CD1c-positive myeloid dendritic cell (primary cell): ENCODE measurements around the gene ZBTB1.

Experiments used
- DNase-seq: peaks from one replicate; pipeline ENCODE4 v3.0.0-alpha.2; 2016; ENCODE audit errors: extremely low spot score

The ZBTB1 gene, protein sequence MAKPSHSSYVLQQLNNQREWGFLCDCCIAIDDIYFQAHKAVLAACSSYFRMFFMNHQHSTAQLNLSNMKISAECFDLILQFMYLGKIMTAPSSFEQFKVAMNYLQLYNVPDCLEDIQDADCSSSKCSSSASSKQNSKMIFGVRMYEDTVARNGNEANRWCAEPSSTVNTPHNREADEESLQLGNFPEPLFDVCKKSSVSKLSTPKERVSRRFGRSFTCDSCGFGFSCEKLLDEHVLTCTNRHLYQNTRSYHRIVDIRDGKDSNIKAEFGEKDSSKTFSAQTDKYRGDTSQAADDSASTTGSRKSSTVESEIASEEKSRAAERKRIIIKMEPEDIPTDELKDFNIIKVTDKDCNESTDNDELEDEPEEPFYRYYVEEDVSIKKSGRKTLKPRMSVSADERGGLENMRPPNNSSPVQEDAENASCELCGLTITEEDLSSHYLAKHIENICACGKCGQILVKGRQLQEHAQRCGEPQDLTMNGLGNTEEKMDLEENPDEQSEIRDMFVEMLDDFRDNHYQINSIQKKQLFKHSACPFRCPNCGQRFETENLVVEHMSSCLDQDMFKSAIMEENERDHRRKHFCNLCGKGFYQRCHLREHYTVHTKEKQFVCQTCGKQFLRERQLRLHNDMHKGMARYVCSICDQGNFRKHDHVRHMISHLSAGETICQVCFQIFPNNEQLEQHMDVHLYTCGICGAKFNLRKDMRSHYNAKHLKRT

DNA sequence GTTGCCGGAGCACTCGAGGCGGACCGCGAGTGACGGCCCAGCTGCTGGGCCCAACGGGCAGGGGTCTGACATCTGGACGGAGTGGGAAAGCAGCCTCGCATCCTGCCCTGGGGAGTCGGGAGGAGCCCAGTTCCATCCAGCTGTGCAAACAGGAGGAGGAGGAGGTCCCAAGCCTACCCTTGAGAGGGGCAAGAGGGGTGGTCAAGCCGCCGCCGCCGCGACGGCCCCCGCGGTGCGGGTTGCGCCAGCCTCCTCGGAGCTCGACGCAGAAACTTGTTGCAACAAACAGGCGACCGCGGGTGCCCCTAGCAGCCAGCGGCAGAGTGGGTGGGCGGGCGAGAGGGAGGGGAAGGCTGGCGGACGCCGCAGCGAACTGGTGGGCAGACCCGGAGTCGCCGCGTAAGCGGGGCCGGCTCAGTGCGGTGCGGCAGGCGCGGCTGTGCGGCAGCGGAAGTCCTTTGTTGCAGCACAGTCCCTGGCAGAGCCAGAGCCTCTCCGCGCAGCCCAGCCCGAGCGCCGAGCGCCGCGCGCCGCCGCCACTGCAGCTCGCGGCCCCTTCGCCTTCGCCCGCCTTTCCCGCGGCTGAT lies at the start of gene ZBTB1:
Gene ZBTB1 (plus strand): TSS at position 461 of the 587 bp plus-strand sequence. CDS start 16,735 bp downstream, outside the sequence.
- peak; percentile 96 for DNase-seq

DNA sequence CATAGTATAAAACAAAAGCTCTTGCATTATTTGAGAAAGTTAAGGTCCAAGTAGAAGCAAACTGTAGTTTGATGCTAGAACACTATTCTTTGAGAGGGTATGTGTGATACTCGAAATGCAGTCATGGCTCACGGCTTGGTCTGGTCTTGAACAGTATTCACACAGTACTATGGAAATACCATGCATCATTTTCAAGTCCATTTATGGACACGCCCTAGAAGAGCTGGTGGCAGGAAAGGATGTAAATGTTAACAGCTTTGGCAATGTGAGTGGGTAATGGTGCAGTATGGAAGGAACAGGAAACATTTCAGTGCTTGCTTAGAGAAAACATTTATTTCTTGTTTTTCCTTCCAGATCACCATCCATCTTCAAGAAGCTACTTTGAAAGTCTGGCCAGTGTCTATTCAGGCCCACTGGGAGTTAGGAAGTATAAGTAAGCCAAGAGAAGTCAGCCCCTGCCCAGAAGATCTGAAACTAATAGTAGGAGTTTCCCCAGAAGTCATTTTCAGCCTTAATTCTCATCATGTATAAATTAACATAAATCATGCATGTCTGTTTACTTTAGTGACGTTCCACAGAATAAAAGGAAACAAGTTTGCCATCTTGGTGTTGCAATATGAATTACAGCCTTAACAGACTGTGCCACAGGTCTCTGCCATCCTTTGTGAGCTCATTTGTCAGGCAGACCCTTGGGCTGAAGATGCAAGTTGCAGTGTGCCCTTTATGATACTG lies 45.0 kb upstream of the ZBTB1 start:
- DNase-seq = peak; percentile 84

DNA sequence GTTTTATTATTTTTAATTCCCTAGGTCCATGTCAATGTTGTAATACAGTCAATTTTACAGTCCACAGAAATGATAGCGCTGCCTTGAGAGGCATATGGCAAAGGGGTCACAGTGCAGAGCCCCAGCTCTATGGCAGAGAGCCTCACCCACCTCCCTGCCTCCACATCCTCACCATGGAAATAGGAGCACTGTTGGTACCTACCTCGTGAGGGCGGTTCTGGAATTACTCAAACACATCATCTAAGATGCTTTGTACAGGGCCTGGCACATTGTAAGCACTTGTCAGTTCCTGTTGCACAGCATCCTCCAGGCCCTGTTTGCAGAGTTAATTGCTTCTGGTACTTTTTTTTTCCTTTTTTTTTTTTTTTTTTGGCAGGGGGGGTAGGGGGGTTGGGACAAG lies 43.3 kb upstream of the ZBTB1 start:
- no peak for DNase-seq

DNA sequence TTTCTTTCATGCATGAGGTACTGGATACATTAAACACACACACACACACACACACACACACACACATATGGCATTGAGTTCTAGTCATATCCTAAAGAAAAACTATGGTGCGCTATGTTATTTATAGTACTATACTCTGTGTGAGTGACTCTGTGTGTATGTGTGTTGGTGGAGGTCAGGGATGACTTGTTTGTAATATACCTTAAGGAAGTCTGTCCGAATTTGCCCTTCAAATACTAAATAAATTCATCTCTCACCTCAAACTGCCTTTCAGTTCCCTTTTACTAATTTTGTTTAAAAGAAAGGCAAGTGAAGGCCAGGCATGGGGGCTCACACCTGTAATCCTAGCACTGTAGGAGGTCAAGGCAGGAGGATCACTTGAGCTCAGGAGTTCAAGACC lies 41.4 kb upstream of the ZBTB1 start:
- no peak for DNase-seq

DNA sequence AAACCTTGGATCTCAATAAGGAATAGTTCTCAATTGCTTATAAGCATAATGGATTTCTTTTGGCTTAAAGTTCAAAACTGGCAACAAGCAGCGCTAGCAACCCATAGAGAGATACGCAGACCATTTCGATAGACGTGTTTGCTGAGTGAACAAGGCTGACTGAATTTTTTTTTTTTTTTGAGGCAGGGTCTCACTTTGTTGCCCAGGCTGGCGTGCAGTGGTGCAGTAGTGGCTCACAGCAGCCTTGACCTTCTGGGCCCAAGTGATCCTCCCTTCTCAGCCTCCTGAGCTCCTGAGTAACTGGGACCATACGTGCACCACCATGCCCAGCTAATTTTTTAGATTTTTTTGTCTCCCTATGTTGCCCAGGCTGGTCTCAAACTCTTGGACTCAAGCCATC lies 40.7 kb upstream of the ZBTB1 start:
- DNase-seq = no peak

DNA sequence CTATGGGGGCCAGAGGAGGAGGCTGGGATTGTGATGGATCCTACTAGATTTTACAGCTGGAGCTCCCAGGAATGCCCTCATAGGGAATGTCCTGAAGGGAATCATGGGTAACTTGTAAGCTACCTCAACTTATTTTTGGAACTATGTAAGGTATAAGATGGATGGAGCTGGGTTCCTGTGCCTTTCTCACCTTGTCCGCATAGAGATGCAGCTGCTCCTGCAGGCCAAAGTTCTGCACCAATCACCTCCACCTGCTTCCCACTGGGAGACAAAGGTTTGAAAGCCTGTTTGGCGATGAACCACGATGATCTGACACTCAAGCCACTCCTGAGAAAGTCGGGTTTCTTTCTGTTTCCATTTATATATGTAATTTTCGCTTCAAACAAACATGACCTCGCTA lies 39.9 kb upstream of the ZBTB1 start:
- no peak for DNase-seq

DNA sequence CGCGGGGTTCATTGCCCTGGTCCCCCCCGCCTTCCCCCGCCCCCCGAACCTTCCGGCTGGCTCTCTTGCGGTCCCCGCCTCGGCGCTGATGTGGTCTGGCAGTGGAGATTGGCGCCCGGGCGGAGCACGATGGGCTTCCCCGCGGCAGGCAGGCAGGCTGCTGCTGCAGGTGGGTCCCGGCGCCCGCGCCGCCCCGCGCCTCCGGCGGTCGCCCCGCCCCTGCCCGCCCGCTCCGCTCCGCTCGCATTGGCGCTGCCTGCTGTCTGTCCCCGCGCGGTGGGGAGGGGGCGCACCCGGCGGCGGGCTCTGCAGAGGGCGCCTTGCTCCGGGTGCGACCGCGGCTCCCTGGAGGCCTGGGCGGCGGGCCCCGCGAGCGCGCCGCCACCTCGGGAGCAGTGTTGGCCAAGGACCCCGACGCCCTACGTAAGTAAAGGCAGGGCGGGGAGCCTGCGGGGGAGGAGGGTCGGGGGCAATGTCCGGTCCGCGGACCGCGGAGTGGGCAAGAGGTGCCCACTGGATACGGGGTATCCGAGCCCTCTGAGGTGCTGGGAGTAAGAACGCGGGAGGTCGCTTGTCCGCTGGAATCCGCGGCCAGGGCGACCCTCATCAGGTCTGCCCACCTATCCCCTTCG lies 39.3 kb upstream of the ZBTB1 start, which contains the start of gene AKAP5:
Gene AKAP5 (plus strand): TSS at position 309 of the 632 bp plus-strand sequence. CDS start 2,896 bp downstream, outside the sequence.
- peak; percentile 54 for DNase-seq

DNA sequence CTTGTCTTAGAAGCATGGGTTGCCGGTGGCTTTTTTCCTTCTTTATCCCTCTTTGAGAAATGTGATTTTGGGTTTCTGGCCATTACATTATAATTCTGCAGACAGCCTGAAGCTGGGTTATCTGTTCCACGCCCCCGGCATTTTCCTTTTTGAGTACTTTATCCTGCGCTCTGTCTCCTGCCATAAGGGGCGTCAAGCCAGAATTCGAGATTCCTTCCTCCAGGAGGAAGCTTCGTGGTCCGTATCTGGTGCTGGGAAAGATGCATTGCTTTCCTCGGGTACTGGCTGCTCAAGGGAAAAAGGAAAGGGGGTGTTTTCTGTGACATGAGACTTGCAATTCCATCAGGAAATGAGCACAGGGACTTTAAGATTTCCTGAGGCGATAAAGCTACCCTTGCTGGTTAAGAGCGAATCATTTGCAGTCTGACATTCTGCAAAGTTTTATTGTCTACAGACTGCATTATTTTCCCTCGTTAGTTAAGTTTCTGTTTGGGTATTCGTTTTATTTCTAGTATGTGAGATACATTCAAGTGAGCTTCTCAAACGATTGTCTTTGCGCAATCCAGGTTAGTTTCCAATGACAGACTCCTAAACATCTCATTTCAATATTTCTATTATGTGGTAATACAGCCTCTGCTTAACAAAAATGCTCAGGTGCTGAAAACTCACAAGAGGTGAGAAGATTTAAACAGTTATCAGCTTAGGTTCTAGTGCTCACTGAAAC lies 38.6 kb upstream of the ZBTB1 start:
- DNase-seq = peak; percentile 13

DNA sequence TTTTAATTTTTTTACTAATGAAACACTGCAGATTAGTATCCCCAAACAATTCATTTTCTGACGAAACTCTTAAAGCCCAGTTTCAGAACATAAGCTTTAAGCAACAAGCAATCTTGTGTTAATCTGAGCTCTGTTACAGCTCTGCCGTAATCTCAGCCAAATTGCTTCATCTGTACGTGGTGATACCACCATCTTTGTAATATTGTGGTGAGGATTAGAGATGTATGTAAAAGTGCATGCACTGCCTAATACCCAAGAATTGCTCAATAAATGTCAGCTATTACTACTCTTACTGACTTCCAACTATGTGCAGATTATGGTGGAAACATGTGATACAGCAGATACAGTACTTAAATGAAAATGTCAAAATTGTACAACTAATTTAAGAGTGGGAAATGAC lies 37.5 kb upstream of the ZBTB1 start:
- DNase-seq = peak; percentile 66

DNA sequence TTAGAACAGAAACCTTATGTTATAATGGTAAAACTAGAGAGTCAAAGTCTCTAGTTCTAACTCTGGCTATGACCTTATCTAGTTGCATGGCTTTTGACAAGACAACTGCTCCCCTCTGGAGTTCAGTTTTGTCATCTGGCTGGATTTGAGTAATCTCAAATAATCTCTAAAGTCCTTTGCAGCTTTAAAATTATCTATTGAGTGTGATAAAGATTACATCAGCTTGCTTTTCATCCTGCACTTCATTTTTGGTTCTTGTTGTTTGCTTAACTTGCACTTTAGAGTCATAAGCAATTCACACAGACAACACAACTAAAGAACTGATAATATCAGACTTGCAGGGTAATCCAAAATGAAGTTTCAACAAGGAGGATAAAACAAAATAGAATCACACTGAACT lies 37.0 kb upstream of the ZBTB1 start:
- DNase-seq = no peak

DNA sequence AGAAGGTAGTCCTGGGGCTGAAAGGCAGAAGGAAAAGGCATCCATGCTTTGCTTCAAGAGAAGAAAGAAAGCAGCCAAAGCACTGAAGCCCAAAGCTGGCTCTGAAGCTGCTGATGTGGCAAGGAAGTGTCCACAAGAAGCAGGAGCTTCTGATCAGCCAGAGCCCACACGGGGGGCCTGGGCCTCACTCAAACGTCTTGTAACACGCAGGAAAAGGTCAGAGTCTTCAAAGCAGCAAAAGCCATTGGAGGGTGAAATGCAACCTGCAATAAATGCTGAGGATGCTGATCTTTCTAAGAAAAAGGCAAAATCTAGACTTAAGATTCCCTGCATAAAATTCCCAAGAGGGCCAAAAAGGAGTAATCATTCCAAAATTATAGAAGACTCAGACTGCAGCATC lies 36.1 kb upstream of the ZBTB1 start:
- DNase-seq = no peak

DNA sequence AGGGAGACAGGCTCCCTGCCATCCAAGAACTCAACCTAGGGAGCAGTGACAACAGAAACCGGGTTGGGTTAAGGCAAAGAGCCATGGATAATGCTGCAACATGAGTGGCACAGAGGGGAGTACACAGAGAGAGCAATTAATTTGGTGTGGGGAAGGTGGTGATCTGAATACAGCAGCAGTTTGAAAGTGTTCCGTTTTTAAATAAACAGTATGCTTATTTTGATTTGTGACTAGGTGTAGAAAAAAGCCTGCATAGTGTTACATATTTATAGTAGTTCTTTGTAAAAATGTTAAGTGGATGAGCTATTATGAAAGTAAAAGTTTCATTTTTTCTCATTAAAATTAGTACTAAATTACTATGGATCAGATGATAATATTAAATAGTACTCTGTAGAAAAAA lies 30.5 kb upstream of the ZBTB1 start:
- no peak for DNase-seq

DNA sequence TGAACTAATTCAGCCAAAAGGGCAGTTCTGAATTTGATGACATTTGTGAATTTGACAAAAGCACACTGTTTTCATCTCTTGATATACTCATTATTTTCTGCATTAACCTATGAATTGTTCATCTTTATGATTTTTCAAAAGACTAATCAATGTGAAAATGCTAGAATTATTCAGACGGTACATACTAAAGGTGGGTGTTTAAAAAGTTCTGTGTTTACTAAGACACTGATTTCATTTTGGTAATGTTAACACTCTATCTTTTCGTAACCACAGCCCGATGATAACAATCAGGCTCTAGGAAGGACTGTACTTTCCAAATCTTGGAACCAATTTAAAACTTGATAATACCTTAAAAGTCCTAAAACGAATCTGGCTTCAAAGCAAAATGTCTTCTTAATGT lies 29.9 kb upstream of the ZBTB1 start:
- no peak for DNase-seq

DNA sequence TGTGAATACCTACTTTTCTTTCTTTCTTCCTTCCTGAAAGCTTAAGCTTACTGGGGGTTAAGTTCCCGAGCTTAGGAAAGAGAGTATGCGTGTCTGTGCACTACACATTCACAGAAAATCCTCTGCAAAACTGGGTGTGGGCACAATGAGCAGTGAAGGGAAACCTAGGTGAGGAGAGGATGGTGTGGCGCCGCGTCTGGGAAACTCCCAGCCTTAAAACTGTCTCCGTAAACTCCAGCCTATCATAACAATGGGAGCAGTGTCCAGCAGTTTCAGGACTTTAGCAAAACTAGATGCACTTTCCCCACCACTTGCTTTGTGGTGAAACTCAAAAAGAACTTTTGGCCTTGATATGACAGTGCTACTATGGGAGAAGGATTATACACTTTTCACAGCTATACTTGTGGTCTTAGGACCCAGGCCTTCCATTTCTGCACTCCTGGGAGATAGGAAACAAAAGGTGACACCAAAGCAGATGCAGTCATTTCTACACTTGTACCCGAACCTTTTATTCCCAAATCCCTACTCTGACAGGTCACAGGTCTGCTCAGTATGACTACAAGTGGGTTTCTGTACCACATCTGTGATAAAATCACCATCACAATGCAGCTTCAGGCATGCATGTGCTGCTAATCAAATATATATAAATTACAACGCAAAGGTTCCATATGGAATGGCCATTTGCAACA lies 28.8 kb upstream of the ZBTB1 start:
- DNase-seq = no peak

DNA sequence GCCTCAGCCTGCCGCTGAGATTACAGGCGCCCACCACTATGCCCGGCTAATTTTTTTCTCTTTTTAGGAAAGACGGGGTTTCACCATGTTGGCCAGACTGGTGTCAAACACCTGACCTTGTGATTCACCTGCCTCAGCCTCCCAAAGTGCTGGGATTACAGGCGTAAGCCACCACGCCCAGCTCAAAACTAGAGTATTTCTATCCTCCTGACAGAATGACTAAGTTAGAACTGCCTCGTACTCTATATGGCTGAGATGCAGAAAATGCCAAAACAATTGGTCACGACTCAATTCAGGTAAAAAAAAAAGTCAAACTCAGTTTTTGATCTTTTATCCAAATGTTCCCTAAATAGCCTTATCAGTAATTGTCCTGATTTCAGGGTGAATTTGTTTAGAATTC lies 28.1 kb upstream of the ZBTB1 start:
- no peak for DNase-seq

DNA sequence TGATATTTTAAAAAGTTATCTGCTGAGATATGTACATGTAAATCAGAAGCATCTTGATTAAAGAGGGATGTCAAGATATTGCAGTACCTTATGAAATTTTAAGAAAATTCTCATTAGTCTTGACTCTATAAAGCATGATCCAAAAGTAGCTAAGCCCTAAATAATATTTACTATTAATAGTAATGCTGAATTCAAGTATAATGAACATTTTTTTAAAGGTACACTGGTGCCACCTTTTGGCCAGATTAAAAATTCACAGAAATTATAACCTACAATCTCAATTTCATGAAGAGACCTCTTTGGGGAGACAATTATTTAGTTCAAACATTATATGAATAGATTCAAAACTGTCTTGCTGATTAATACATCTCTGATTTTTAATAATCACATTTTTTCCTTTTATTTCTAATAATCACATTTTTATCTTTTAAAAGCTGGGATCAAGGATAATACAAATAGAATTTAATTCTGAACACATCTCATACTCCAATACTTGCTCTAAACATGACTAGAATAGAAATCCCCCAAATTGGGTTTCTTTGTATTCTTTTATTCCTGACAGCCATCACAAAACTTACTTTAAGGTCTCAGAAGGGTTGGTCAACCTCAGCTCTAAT lies 25.8 kb upstream of the ZBTB1 start:
- DNase-seq = peak; percentile 67

DNA sequence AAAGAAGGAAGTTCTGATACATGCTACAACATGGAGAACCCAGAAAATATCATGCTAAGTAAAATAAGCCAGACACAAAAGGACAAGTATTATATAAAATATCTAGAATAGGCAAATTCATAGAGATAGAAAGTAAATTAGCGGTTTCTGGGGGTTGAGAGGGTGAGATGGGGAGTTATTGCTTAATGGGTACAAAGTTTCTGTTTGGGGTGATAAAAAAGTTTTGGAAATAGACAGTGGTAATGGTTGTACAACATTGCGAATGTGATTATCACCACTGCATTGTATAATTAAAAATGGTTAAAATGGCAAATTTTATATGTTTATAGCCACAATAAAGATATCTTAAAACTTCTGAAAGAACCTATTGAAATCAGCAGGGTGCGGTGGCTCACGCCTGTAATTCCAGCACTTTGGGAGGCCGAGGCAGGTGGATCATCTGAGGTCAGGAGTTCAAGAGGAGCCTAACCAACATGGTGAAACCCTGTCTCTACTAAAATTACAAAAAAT lies 15.9 kb upstream of the ZBTB1 start:
- no peak for DNase-seq

DNA sequence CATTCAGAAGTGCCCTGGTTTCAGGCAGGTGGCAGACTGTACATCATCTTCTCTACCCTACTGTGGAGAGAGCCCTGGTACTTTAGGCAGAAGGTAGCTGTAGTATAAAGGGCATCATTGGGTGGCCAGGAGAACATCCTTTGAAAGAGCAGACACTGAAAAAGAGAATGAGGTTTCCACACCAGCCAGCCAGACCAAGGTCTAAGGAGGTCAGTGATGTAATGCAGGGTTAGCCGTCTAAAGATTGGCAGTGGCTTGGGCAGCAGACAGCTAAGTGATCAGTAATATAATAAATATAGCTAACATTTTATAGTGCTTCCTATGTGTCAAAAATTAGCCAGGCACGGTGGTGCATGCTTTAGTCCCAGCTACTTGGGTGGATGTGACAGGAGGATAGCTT lies 12.9 kb upstream of the ZBTB1 start:
- DNase-seq = no peak

DNA sequence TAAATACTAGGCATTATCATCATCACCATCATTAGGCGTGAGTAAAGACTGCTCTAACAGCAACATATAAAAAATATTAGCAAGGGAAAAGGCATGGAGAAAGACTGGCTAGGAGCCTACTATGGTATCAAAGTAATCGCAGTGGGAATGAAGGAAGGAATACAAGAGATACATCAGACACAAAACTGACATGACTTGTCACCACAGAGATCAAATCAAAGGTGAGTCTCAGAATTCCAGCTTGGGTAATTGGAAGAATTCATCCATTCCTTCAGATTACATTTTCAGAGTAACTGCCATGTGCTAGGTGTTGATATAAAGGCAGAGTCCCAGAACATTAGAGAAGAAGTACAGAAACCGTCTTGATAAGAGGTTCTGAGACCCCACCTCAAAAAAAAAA lies 11.1 kb upstream of the ZBTB1 start:
- no peak for DNase-seq

DNA sequence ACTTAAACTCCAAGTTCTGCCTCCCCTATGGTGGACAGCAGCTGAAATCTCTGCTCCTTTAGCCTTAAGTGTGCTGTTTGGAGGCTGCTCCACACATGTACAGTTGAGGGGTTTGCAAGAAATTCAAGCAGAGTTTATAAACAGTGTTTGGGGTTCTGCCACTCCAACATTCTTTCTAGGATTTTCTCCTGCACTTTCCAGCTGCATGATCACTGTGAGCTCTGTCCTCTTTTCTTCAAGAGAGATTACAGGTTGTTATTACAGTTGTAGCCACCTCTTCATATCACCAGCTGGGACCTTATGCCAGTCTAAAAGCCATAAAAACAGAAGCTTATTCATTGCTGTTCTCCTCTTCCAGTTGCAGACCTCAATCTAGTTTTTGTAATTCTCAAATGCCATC lies 9.3 kb upstream of the ZBTB1 start:
- DNase-seq = no peak
